Spinal cord (tissue), 10 donors: Measurements from ENCODE around the gene OR6A2. TPM values are rescaled to one million over a fixed set of nuclear protein-coding genes. Genes with fewer than 3 reads are reported as not detected.
"Not testable (repeated sequence)": the region's sequence is repeated elsewhere in the genome, so short reads cannot be mapped to it uniquely, and the experiment has no call there.

Source experiments
- DNase-seq, 6 donors: peaks; one replicate each; pipeline versions ENCODE4 v3.0.0 to v3.0.0-alpha.2; 2013 to 2015; ENCODE audit warnings: low spot score in 6 of 6, low read depth in 4 of 6
- H3K27ac ChIP-seq: one replicate; pipeline ENCODE4 v1.5.1; 2013; ENCODE audit warnings: low read depth, low read length, control low read depth
- H3K27me3 ChIP-seq: one replicate; pipeline ENCODE4 v1.6.1; 2013; ENCODE audit warnings: low read length; ENCODE audit not compliant: control insufficient read depth, insufficient read depth
- H3K36me3 ChIP-seq: one replicate; pipeline ENCODE4 v1.6.1; 2013; ENCODE audit warnings: low read length; ENCODE audit not compliant: control insufficient read depth, insufficient read depth
- H3K4me1 ChIP-seq: one replicate; pipeline ENCODE4 v1.6.1; 2013; ENCODE audit warnings: low read length; ENCODE audit not compliant: control insufficient read depth, insufficient read depth
- H3K4me3 ChIP-seq: one replicate; pipeline ENCODE4 v1.5.1; 2013; ENCODE audit warnings: low read depth, low read length, control low read depth
- H3K9me3 ChIP-seq: one replicate; pipeline ENCODE4 v1.6.1; 2013; ENCODE audit warnings: low read length; ENCODE audit not compliant: control insufficient read depth, insufficient read depth
- WGBS: methylation state at CpG from one replicate; pipeline ENCODE4 v1.1.5; 2013; ENCODE audit warnings: missing lambda C conversion rate; ENCODE audit not compliant: insufficient coverage; 5-methylcytosine and 5-hydroxymethylcytosine counted together
- polyA plus RNA-seq, 2 donors: library from polyadenylated mRNA; unstranded; fragments of 120-200 nt; gene quantifications; one replicate each; pipeline ENCODE4 v1.2.1, GENCODE V29; 2013; ENCODE audit not compliant: insufficient read length in 2 of 2
- total RNA-seq, 2 donors: library from RNA; depleted of rRNA in 1 of 2; stranded (reverse); fragments of 120-200 nt in 1 of 2; fragments of >200 nt in 1 of 2; gene quantifications; one replicate each; pipeline versions ENCODE4 v1.2.3 to v1.2.4, GENCODE V29; 2013 to 2014
- donor health status: healthy.

The OR6A2 gene
- total and polyA plus RNA-seq, 4 donors = 0.11 to 0.89 TPM; not detected in 2

- H3K27me3 ChIP-seq = no peaks in the 10 kb centered on the region
- H3K27ac ChIP-seq = no peak overlapping the region
- peaks cover 3% of the 10 kb centered on the region for H3K9me3 ChIP-seq
- H3K36me3 ChIP-seq = no peaks in the 10 kb centered on the region
- no peak overlapping the region for H3K4me3 ChIP-seq
- 99% methylated on average over 4 of the region's 5 CpGs for WGBS
- no peak for DNase-seq
- no peaks in the 10 kb centered on the region for H3K4me1 ChIP-seq
These were observed 19.5 kb upstream of the OR6A2 start for GRCh38 chr11:6818967-6819366.

- H3K27ac ChIP-seq = no peak overlapping the region
- DNase-seq = peak in 1 of 6 donors; percentile 14
- peaks cover 3% of the 10 kb centered on the region for H3K9me3 ChIP-seq
- no peak overlapping the region for H3K4me3 ChIP-seq
- no peaks in the 10 kb centered on the region for H3K36me3 ChIP-seq
- WGBS = 83% methylated on average over 1 of the region's 1 CpG
- H3K4me1 ChIP-seq = no peaks in the 10 kb centered on the region
- no peaks in the 10 kb centered on the region for H3K27me3 ChIP-seq
These were observed 18.2 kb upstream of the OR6A2 start for GRCh38 chr11:6817694-6818093.

GRCh38 chr11:6813656-6814055, 14.2 kb upstream of the OR6A2 start:
- no peaks in the 10 kb centered on the region for H3K4me1 ChIP-seq
- H3K36me3 ChIP-seq = no peaks in the 10 kb centered on the region
- WGBS = 69% methylated on average over 2 of the region's 2 CpGs
- no peak overlapping the region for H3K4me3 ChIP-seq
- H3K27ac ChIP-seq = no peak overlapping the region
- DNase-seq = no peak
- H3K9me3 ChIP-seq = no peaks in the 10 kb centered on the region
- H3K27me3 ChIP-seq = no peaks in the 10 kb centered on the region

- Histone ChIP-seq H3K27ac (no peak overlapping the region), H3K36me3 (no peaks in the 10 kb centered on the region), H3K4me1 (no peaks in the 10 kb centered on the region), H3K27me3 (no peaks in the 10 kb centered on the region), H3K4me3 (no peak overlapping the region), H3K9me3 (no peaks in the 10 kb centered on the region)
- DNase-seq = peak in 3 of 6 donors; percentile 4 to 40 (median 31)
- WGBS = 57% methylated on average over 2 of the region's 6 CpGs
These were observed 13.0 kb upstream of the OR6A2 start for GRCh38 chr11:6812390-6813005.

GRCh38 chr11:6801075-6801474, 1.6 kb upstream of the OR6A2 start:
- not testable (repeated sequence) for H3K4me1 ChIP-seq, H3K9me3 ChIP-seq, DNase-seq, H3K27ac ChIP-seq, H3K36me3 ChIP-seq, H3K27me3 ChIP-seq, H3K4me3 ChIP-seq

GRCh38 chr11:6794639-6795038, 4.8 kb downstream of the OR6A2 start:
- H3K27ac ChIP-seq = no peak overlapping the region
- H3K27me3 ChIP-seq = no peaks in the 10 kb centered on the region
- H3K9me3 ChIP-seq = no peaks in the 10 kb centered on the region
- no peaks in the 10 kb centered on the region for H3K4me1 ChIP-seq
- no peak overlapping the region for H3K4me3 ChIP-seq
- DNase-seq = no peak
- 86% methylated on average over 4 of the region's 4 CpGs for WGBS
- no peaks in the 10 kb centered on the region for H3K36me3 ChIP-seq

GRCh38 chr11:6790546-6790945, 8.9 kb downstream of the OR6A2 start:
- H3K4me1 ChIP-seq = no peaks in the 10 kb centered on the region
- no peaks in the 10 kb centered on the region for H3K9me3 ChIP-seq
- no peaks in the 10 kb centered on the region for H3K36me3 ChIP-seq
- no peak for DNase-seq
- no CpG with 5 or more reads among the region's 2 CpGs for WGBS
- H3K27me3 ChIP-seq = no peaks in the 10 kb centered on the region
- H3K4me3 ChIP-seq = no peak overlapping the region
- no peak overlapping the region for H3K27ac ChIP-seq

- DNase-seq = no peak
- no peaks in the 10 kb centered on the region for H3K4me1 ChIP-seq
- H3K27me3 ChIP-seq = no peaks in the 10 kb centered on the region
- no peaks in the 10 kb centered on the region for H3K36me3 ChIP-seq
- no peak within 1 kb of the TSS for H3K4me3 ChIP-seq
- no peaks in the 10 kb centered on the region for H3K9me3 ChIP-seq
- 61% methylated on average over 2 of the region's 2 CpGs for WGBS
- H3K27ac ChIP-seq = no peak within 1 kb of the TSS
These were observed 16.8 kb downstream of the OR6A2 start, which contains the start of gene OR2AG1 for GRCh38 chr11:6782720-6783119. TSS of gene OR2AG1 (plus strand) at chr11:6783020. CDS start at chr11:6785038, 2,018 bp downstream.

- Histone ChIP-seq H3K27me3 (no peaks in the 10 kb centered on the region), H3K36me3 (no peaks in the 10 kb centered on the region), H3K9me3 (no peaks in the 10 kb centered on the region), H3K4me3 (no peak overlapping the region), H3K27ac (no peak overlapping the region), H3K4me1 (no peaks in the 10 kb centered on the region)
- DNase-seq = no peak
These were observed 18.7 kb downstream of the OR6A2 start for GRCh38 chr11:6780829-6781228.

GRCh38 chr11:6778518-6778917, 21.0 kb downstream of the OR6A2 start:
- Histone ChIP-seq H3K9me3 (no peaks in the 10 kb centered on the region), H3K27me3 (no peaks in the 10 kb centered on the region), H3K27ac (no peak overlapping the region), H3K4me1 (no peaks in the 10 kb centered on the region), H3K36me3 (no peaks in the 10 kb centered on the region), H3K4me3 (no peak overlapping the region)
- peak in 1 of 6 donors; percentile 48 for DNase-seq
